AG04450 (cell line): ENCODE data around the gene BLACAT1. TPM values are rescaled to one million over a fixed set of nuclear protein-coding genes. Genes with fewer than 3 reads are reported as not detected.
"Not testable (repeated sequence)": the region's sequence is repeated elsewhere in the genome, so short reads cannot be mapped to it uniquely, and the experiment has no call there.

Experiments used
- CTCF ChIA-PET: fragments of 300-600, 350-600 bp; formaldehyde crosslinking; extraction: SDS; loops from one replicate; lab custom pipeline; 2022; ENCODE audit warnings: antibody characterized with exemption, inconsistent platforms; lab: Charles Lee
- POLR2A ChIA-PET: fragments of 350-600 bp; formaldehyde crosslinking; extraction: SDS; loops from one replicate; lab custom pipeline; 2021; ENCODE audit warnings: antibody characterized with exemption, inconsistent platforms; lab: Yijun Ruan, JAX
- DNase-seq: peaks from one replicate; pipeline ENCODE4 v3.0.0-alpha.2; 2011; ENCODE audit warnings: low read depth, low spot score
- H3K27ac ChIP-seq: one replicate; pipeline ENCODE4 v1.5.1; 2012; ENCODE audit warnings: low read depth, low read length, control low read depth
- H3K27me3 ChIP-seq: one replicate; pipeline ENCODE4 v1.6.0; 2012; ENCODE audit warnings: low read length; ENCODE audit not compliant: control insufficient read depth, insufficient read depth
- H3K4me3 ChIP-seq: 2 replicates; pipeline ENCODE4 v1.5.1; 2011; ENCODE audit warnings: mild to moderate bottlenecking, low read depth, low read length, control low read depth
- H3K9me3 ChIP-seq: 2 replicates; pipeline ENCODE4 v1.5.1; 2012; ENCODE audit warnings: low read length; ENCODE audit not compliant: control insufficient read depth, insufficient read depth
- polyA plus RNA-seq: library from polyadenylated mRNA; depleted of rRNA; stranded (reverse); fragments of >200 nt; gene quantifications from 2 replicates; pipeline ENCODE4 v1.2.3, GENCODE V29; 2011; rRNA removed
- small RNA-seq: library from RNA; depleted of rRNA; stranded (forward); fragments of <200 nt; gene quantifications from one replicate; pipeline ENCODE3, GENCODE V24; 2012; ENCODE audit warnings: low read depth; ENCODE audit not compliant: insufficient read length
- TF ChIP-seq, protein P1 (sequence below): IDR thresholded peaks from 2 replicates; pipeline ENCODE4 v1.5.1; 2011; ENCODE audit warnings: low read depth, low read length, control low read depth, inconsistent platforms

The BLACAT1 gene
- polyA plus RNA-seq, 1 experiment, result 0.06 TPM

DNA sequence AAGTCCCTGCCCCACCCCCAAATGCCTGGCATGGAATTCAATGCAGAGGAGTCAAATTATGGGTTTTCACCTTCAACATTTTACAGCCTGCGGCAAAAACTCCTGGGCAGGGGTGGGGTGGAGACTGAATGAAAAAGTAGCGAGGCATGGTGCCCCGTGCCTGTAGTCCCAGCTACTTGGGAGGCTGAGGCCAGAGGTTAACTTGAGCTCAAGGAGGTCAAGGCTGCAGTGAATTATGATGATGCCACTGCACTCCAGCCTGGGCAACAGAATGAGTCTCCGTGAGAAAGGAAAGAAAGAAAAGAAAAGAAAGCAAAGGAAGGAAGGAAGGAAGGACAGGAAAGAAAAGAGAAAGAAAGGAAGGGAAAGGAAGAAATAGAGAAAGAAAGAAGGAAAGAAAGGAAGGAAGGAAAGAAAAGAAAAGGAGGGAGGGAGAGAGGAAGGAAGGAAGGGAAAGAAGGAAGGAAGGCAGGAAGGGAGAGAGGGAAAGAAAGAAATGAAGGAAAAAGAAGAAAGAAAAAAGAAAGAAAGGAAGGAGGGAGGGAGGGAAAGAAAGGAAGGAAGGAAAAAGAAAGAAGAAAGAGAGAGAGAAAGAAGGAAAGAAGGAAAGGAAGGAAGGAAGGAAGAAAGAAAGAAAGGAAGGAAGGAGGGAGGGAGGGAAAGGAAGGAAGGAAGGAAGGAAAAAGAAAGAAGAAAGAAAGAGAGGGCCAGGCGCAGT lies 45.1 kb downstream of the BLACAT1 start:
- no peak overlapping the region for H3K4me3 ChIP-seq
- DNase-seq, result no peak
- CTCF ChIA-PET, result interaction anchor here (0.6 to 2.5 kb wide), 4 partner anchors 20 to 113 kb away, joined by 3 to 13 read pairs (median 4); no protein-coding TSS in a partner anchor
- H3K27ac ChIP-seq, result no peak overlapping the region
- H3K9me3 ChIP-seq, result no peaks in the 10 kb centered on the region
- H3K27me3 ChIP-seq, result peaks cover 30% of the 10 kb centered on the region
- TF ChIP-seq, protein P1, sequence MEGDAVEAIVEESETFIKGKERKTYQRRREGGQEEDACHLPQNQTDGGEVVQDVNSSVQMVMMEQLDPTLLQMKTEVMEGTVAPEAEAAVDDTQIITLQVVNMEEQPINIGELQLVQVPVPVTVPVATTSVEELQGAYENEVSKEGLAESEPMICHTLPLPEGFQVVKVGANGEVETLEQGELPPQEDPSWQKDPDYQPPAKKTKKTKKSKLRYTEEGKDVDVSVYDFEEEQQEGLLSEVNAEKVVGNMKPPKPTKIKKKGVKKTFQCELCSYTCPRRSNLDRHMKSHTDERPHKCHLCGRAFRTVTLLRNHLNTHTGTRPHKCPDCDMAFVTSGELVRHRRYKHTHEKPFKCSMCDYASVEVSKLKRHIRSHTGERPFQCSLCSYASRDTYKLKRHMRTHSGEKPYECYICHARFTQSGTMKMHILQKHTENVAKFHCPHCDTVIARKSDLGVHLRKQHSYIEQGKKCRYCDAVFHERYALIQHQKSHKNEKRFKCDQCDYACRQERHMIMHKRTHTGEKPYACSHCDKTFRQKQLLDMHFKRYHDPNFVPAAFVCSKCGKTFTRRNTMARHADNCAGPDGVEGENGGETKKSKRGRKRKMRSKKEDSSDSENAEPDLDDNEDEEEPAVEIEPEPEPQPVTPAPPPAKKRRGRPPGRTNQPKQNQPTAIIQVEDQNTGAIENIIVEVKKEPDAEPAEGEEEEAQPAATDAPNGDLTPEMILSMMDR, result no peak
- POLR2A ChIA-PET, result no interaction called here

- ChIA-PET POLR2A (no interaction called here), CTCF (interaction anchor here (2.5 kb wide), 1 partner anchor 22 kb away, joined by 13 read pairs; no protein-coding TSS in a partner anchor)
- peaks cover 14% of the 10 kb centered on the region for H3K27me3 ChIP-seq
- no peak for DNase-seq
- no peaks in the 10 kb centered on the region for H3K9me3 ChIP-seq
- no peak overlapping the region for H3K27ac ChIP-seq
- TF ChIP-seq, protein P1, result no peak
- H3K4me3 ChIP-seq, result no peak overlapping the region
Measured at GRCh38 chr1:205407970-205408369, 47.9 kb downstream of the BLACAT1 start.

DNA sequence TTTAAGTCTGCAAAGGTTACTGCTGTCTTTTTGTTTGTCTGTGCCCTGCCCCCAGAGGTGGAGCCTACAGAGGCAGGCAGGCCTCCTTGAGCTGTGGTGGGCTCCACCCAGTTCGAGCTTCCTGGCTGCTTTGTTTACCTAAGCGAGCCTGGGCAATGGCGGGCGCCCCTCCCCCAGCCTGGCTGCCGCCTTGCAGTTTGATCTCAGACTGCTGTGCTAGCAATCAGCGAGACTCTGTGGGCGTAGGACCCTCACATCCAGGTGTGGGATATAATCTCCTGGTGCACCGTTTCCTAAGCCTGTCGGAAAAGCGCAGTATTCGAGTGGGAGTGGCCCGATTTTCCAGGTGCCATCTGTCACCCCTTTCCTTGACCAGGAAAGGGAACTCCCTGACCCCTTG lies 49.6 kb downstream of the BLACAT1 start:
- H3K27ac ChIP-seq, POLR2A ChIA-PET, CTCF ChIA-PET, H3K9me3 ChIP-seq, DNase-seq, H3K27me3 ChIP-seq, H3K4me3 ChIP-seq: not testable (repeated sequence)

Small RNA genes within 50 kb of the gene (small RNA-seq; reads per million reads assigned to genes)
- 64.3 reads per million, percentile 87 among the genes with 10 or more reads in this experiment for gene MIR135B

Other genes with a start within 250 kb of the BLACAT1 start
- gene DSTYK, start 244.3 kb downstream of the BLACAT1 start, polyA plus RNA-seq, result 12.8 and 16.7 TPM in 2 replicates
- gene TMCC2, start 228.1 kb downstream of the BLACAT1 start, polyA plus RNA-seq, result 2.3 and 3.0 TPM in 2 replicates
- gene NUAK2, start 134.3 kb downstream of the BLACAT1 start, polyA plus RNA-seq, result 7.0 and 8.2 TPM in 2 replicates
- 0.06 TPM in 1 of 2 replicates, not detected in the other for gene KLHDC8A, start 99.1 kb downstream of the BLACAT1 start, polyA plus RNA-seq
- gene LEMD1, start 34.0 kb downstream of the BLACAT1 start, polyA plus RNA-seq, result not detected in 2 replicates
- 0.36 and 0.38 TPM in 2 replicates for gene CDK18, start 48.6 kb upstream of the BLACAT1 start, polyA plus RNA-seq
- 8.3 and 8.6 TPM in 2 replicates for gene ELK4, start 176.0 kb upstream of the BLACAT1 start, polyA plus RNA-seq
- gene SLC45A3, start 224.5 kb upstream of the BLACAT1 start, polyA plus RNA-seq, result 1.7 and 1.8 TPM in 2 replicates